Measurements from ENCODE around the gene MRPL53. TPM values are rescaled to one million over a fixed set of nuclear protein-coding genes. Genes with fewer than 3 reads are reported as not detected.
A peak's percentile ranks its signal among the peaks of the same experiment; 100 is the strongest.
"Not testable (repeated sequence)": the region's sequence is repeated elsewhere in the genome, so short reads cannot be mapped to it uniquely, and the experiment has no call there.

The MRPL53 gene
- total RNA-seq, 1 experiment from 2014 or later = 55.2 TPM

DNA sequence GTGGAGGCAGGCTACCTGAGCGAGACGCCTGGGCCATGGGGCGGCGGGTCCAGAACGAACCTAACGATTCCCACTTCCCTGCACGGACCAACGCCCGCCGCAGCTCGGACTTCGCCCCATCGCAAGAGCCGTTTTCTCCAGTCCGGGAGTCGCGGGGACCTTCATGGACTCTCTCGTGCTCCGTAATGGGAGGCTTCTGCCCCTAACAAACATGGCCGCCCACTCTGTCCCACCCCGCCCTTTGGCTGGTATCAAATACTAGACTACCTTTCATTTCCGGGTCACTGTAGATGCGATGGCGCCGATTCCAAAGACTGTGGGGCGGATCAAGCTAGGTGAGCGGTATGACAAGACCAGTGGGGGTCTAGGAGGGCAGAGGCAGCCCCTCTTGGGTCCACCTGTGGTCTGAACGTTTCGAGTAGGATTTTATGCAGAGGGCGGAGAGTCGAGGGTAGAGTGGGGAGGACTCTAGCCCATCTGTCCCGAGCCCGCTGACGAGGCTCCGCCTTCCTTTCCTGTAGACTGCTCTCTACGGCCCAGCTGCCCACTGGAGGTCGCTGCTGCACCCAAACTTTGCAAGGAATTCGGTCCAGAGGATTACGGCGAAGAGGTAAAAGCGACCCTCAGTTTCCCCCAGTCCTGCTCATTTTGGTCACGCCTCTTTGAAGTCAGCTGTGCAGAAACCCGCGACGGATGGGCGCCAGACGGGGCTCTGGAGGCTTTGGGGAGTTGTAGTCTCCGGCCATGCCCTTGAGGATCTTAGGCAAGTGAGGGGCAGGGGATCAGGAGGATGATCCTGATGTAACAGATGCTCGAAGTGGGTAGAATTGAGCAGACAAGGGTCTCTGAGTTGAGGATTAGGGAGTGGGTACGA lies 10.6 kb upstream of the MRPL53 start, which contains the start of the genes CCDC142 and TTC31:
Gene CCDC142, minus strand, starts transcription at position 198 of the 874 bp plus-strand sequence. Its CDS starts 161 bp downstream, at position 37.
Gene TTC31, plus strand, starts transcription at position 281 of the 874 bp plus-strand sequence. Its CDS starts 15 bp downstream, at position 296.
- peak; percentile 96 for DNase-seq (ENCODE audit: low spot score)

DNA sequence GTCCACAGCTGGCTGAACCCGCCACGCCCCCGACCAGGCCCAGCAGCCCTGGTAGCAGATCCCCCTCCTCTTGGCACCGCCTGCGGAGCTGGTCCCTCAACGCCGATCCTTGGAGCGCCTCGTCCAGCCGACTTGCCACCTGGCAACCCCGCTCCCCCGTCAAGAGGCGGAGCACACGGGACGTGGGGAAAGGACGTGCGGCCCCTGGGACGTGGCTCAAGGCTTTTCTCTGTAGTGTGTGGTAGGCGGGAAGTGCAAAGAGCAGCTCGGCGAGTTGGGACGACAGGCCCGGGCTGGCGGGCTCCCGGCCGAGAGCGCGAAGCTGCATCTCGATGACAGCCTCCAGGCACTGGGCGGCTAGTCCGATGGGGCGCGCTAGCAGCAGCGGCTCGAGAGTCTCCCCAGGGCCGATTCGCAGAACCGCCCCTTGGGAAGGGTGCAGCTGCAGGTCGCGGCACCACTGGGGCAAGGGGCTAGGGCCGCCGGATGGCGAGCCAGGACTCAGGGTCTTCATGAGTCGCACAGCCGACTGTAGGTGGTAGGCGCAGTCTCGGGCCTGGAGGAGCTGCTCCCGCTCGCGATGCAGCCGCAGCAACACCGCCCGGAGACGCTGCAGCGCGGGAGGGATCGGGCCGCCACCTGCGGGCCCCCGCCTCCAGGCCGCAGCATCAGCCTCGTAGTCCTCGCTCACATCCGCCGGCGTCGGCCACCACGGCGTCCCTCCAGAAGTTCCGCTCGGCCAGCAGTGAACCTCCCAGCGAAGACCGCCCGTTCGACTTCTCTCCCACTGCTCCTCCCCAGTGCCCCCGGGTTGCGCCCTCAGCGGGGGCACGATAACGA lies 9.7 kb upstream of the MRPL53 start:
- DNase-seq (ENCODE audit: low spot score) = no peak

DNA sequence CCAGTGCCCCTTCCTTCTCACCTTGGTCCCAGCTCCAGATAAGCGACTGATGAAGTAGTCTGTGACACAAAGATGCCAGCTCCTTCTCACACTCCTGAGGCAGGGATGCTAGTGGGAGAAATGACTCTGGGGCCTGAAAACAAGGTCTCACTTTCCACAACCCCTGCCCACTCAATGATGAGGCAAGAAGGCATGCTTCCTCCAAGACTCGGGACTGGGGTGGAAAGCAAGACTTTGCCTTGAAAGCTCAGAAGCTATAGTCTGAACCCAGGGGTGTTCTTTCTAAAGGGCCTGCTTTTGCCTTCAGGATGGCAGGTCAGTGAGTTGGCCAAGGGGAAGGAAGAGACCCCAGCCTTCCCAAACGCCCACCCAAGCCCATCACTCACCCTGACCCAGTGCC lies 9.0 kb upstream of the MRPL53 start:
- no peak for DNase-seq (ENCODE audit: low spot score)

- DNase-seq (ENCODE audit: low spot score) = no peak
Observed at GRCh38 chr2:74474899-74475298, 2.4 kb upstream of the MRPL53 start.

- DNase-seq (ENCODE audit: low spot score) = no peak
Observed at GRCh38 chr2:74474481-74474880, 2.0 kb upstream of the MRPL53 start.

DNA sequence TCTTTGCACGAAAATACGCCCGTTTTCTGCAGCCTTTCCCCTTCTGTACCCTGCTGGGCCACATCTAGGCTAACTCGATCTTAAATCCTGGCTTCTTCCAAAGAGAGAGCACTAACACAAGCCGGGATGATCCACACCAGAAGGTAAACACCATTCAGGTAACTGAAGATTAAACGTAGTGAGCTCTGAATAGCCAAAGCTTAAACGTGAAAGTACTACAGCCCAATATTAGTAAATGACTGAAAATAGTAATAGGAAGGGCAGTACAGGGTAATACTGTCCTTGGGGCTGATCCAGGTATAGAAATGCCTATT lies 422 bp upstream of the MRPL53 start:
- DNase-seq (ENCODE audit: low spot score) = no peak

DNA sequence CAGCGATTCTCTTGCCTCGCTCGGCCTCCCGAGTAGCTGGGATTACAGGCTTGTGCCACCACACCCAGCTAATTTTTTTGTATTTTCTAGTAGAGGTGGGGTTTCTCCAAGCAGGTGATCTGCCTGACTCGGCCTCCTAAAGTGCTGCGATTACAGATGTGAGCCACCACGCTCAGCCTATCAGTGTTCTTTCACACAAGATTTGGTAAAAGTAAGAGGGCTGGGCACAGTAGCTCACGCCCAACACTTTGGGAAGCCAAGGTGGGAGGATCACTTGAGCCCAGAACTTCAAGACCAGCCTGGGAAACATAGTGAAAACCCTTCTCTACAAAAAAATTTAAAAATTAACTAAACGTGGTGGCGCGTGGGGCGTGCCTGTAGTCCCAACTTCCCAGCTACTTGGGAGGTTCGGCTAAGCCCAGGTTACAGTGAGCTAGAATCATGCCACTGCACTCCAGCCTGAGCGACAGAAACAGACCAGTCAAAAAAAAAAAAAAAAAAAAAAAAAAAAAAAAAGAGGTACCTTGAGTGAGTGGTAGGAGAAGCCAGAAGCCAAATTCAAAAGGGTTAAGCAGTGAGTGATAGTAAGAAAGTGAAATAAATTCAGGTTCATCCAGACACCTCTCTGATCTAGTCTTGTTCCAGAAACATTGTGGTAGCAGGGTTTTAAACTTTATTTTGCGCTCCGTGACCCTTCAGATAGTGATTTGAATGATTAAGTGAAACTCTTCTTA lies 981 bp downstream of the MRPL53 start:
- no peak for DNase-seq (ENCODE audit: low spot score)

GRCh38 chr2:74470742-74471141 lies 1.7 kb downstream of the MRPL53 start:
- not testable (repeated sequence) for DNase-seq (ENCODE audit: low spot score)

GRCh38 chr2:74464406-74464805 lies 8.1 kb downstream of the MRPL53 start:
- DNase-seq (ENCODE audit: low spot score) = no peak

- DNase-seq (ENCODE audit: low spot score) = no peak
Observed at GRCh38 chr2:74462786-74463105, 9.7 kb downstream of the MRPL53 start.

DNA sequence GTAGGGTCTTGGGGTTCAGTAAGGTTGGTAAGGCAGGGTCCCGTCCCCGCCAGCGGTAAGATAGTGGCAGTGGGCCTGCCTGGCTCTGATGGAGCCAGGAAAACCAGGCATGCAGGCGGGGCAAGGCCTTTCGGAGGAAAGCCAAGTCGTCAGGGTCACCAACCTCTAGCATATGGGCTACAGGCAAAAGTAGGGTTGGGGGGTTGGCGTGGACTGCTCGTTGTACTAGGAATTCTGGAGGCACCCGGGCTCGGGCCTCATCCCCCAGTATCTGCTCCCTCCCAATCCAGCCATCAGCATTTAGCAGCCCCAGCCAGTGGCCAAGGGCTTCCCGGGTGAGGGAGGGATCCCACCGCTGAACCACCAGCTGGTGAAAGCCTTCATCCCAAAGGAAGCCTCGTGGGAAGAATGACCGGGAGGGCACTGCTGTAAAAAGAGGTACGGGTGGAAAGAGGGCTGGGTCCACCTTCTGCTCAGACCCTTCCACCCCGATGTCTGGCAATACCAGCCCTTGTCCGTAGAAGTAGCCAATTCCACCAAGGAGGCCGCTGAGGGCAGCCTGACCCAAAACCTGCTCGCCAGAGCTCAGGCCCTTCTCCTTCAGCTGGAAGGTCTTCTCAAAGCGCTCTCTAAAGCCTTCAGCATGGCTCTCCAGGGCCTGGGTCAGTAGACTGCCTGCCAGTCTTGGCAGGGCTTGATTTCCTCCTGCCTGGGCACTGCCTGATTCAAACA lies 10.3 kb downstream of the MRPL53 start:
- DNase-seq (ENCODE audit: low spot score) = no peak

DNA sequence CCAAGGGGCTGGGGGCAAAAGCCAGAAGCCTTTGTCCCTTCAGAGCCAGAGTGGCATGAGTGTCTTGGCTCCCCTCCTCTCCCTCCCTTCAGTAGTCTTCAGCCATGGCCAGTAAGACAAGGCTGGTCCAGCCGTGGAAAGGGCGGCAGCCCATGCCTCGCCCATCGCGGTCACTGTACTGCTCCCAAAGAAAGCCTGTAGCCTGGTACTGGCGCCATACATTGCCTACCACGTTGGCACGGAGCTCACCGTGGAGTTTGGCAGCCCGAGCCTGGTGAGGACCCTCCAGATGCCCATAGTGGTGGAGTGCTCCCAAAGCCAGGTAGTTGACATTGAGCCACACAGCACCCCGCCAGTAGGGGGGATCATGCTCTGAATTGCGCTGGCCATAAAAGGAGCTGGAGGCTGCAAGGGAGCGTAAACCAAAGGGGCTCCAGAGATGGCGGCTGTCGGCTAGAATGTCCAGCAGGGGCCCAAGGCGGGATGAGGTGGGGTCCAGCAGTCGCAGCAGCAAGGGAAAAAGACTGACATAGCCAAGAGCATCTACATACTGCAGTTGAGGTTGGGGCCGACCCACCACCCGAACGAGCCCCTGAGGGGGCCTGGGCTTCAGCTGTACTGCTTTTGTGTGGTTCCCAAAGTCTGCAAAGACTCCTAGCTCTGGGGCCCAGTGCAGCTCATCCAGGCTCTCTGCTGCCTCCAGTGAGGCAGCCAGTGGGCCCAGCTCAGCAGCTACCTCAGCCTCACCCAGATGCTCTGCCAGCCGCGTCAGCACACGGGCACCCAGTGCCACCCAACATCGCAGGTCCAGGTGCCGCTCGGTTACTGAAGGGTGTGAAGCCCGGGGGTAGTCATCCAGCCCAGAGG lies 11.1 kb downstream of the MRPL53 start:
- no peak for DNase-seq (ENCODE audit: low spot score)

GRCh38 chr2:74460187-74460586 lies 12.3 kb downstream of the MRPL53 start:
- not testable (repeated sequence) for DNase-seq (ENCODE audit: low spot score)

GRCh38 chr2:74459503-74460118 lies 12.9 kb downstream of the MRPL53 start:
- not testable (repeated sequence) for DNase-seq (ENCODE audit: low spot score)

DNA sequence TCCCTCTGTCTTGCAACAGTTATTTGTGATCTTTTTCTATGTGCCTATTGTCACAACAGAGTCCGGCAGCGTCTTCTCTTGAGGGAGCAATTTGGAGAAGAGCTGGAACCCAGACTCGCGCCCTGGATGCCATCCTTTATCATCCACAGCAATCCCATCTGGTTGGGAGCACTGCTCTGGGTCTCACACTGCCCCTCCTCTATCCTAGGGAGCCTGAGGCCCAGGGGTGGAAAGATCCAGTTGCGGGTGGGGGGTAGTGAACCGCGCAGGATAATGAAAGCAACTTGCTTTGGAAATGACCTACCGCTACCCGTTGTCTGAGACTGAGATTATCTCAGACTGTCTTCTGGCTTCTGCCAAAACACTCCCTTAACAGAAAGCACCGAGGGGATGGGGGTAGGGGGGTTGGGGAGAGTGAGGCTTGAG lies 13.5 kb downstream of the MRPL53 start:
- DNase-seq (ENCODE audit: low spot score) = no peak

DNA sequence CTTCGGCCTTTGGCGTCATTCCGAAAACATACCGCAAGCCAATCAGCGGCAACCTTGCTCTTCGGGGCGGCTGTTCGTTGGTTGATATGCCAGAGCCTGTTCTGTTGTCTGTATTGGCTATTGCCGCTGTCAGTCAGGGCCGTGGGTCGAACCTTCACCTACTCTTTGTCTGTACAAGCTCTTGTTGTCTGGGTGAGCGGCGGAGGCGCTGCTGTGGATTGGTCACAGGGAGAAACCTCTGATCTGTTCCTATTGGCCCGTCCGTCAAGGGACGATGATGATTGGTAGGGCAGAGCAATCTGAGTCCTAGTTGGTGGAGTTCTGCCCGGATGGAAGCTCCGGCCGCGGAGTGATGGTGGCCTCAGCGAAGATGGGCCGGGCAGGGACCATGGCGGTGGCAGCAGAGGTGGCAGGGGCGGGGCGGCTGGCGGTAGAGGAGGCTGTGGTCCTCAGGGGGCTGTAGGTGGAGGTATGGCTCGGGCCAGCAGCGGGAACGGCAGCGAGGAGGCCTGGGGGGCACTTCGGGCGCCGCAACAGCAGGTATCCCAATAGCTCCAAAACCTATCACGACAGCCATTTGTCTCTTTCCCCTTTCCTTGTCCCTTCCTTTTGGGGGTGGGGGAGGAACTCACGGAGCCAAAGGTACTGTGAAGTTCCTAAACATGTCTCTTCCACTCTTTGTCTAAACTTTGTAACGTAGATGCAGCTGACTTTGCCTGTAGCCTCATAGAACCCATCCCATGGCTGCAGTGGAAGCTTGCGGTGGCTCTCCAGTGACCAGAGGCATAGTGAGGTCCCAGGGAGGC lies 14.1 kb downstream of the MRPL53 start, which contains the start of gene WBP1:
Gene WBP1, plus strand, starts transcription at position 307 of the 806 bp plus-strand sequence. Its CDS starts 165 bp downstream, at position 472.
- DNase-seq (ENCODE audit: low spot score) = peak; percentile 100

DNA sequence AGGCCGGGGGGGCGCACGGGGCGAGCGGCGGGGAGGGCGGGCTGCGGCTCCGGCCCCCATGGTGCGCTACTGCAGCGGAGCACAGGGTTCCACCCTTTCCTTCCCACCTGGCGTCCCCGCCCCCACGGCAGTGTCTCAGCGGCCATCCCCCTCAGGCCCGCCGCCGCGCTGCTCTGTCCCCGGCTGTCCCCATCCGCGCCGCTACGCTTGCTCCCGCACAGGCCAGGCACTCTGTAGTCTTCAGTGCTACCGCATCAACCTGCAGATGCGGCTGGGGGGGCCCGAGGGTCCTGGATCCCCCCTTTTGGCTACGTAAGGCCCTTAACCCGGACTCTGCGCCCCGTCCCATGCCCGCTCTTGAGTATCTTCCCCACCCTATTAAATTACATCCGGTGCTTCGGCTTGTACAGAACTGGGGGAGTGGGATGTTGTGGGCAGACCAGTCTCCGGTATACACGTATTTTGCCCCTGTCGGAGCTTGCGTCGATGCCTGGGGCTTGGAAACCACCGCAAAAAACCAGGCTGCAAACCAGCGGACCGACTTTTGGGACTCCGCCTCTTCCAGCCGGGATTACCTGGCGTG lies 14.8 kb downstream of the MRPL53 start:
- DNase-seq (ENCODE audit: low spot score) = peak; percentile 80

DNA sequence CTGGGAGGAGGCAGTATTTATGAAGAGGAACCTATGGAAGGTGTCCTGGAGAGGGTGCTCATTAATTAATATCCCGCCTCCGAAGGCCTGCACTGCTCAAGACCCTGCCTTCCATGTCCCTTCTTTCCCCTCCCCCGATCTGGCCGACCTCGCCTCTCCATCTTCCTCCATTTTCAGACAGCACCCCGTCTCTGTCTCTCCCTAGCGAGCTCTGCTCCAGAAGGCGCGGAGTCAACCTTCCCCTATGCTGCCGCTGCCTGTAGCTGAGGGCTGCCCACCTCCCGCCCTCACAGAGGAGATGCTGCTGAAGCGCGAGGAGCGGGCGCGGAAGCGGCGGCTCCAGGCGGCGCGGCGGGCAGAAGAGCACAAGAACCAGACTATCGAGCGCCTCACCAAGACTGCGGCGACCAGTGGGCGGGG lies 15.3 kb downstream of the MRPL53 start:
- no peak for DNase-seq (ENCODE audit: low spot score)

All from HT-29 (cell line).